ENCODE data around the gene PCIF1.
"Not testable (repeated sequence)": the region's sequence is repeated elsewhere in the genome, so short reads cannot be mapped to it uniquely, and the experiment has no call there.

PCIF1 gene

DNA sequence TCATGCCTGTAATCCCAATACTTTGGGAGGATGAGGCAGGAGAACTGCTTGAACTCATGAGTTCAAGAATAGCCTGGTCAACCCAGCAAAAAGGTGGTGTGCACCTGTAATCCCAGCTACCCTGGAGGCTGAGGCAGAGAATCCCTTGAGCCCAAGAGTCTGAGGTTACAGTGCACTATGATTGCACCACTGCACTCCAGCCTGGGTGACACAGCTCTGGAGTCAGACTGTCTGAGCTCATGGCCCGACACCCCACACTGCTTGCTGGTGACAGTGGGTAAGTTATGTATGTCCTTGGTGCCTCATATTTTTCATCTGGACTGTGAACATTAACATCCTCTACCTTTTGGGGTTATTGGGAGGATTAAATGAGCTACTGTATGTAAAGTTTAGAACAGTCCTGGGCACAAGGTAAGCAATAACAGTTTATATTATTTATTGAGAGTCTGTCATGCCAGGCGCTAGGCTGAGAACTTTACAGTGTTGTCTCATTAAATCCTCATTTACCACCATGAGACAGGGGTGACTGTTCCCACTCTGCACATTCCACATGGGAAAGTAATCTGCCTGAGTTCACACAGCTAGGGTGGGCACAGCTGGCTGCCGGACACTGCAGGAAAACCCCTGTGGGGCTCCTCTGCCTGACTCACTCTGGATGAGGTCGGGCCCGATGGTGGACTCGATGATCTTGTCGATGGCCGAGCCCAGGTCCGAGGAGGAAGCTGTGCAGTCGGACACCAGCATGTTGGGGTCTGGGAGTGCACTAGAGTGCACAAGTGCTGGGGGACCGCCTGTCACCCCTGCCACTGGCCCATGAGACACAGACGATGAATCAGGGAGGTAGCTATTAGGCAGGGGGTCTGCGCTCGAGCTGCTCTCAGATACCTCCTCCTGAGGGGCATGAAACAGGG lies 34.6 kb downstream of the PCIF1 start:
- no peak for DNase-seq

DNA sequence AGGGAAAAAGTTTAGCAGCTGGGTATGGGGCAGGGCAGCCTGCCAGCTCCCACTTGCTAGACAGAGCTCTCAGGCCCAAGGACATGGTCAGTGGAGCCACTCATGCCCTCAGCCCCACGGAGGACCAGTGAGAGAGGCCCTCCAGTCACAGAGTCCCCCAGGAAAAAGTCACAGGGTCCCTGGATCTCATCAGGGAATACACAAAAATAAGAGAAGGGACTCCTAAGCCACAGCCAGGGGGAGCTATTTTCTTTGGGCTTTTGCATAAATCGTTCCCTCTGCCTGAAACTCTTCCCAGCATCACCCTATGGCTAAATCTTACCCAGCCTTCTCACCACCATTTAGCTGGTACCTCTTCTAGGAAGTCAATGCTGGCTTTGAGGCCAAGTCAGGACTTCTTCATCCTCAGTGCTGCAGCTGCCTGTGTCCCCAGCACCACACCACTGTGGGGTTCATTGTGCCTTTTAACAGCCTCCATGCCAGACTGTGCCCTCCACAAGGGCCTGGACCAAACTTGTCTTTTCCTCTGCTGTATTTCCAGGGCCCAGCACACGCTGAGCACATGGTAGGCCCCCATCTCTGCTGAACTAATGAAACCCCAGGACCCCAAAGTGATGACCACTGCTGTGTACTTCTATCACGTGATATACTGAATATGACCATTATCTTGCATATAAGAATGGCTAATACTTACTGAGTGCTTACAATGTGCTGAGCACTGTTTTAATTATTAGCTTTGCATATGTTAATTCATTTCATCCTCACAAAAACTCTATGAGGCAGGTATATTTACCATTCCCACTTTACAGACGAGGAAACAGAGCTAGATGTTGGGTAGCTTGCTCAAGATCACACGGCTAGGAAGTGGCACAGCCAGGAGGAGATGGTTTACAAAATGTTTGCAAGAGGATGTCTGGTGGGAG lies 35.5 kb downstream of the PCIF1 start:
- DNase-seq, result no peak

DNA sequence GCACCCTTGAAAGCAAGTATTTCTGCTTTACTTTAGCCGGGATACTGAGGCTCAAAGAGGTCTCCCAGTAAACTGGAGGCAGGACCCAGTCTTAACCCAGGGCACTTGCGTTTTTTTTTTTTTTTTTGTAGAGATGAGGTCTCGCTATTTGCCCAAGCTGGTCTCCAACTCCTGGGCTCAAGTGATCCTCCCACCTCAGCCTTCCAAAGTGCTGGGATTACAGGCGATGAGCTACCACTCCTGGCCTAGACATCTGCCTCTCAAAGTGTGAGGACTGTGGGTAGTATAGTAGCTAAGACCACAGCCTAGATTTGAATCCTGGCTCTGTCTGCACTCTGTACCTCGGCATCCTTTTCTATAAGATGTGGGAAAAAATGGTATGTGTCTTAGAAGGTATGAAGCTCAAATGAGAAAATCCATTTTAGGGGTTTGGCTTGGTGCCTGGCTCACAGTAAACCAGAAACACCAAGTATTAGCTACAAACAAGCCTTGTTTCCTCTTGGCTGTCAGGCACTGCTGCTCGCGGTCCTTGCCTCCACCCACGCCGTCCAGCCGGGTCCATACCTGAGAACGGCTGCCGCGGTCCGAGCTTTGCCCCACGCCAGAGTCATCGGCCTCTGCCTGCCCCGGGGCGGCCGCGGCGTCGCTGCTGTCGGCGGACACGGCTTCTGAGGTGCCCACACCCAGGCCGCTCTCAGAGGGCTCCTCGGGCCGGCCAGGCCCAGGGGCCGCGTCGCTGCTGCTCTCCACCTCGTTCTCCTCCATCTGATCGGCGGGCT lies 36.4 kb downstream of the PCIF1 start:
- no peak for DNase-seq

DNA sequence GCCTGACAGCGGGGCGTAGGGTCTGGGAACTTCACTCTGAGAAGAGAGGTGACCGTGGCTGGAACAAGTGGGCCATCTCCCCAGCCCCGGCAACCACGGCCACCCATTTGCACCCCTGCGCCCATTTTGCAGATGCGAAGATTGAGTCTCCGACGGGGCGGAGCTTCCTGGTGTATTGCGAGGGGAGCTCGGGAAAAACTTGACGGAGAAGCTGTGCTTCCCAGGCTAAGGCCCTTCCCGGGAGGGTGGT lies 36.9 kb downstream of the PCIF1 start:
- no peak for DNase-seq

DNA sequence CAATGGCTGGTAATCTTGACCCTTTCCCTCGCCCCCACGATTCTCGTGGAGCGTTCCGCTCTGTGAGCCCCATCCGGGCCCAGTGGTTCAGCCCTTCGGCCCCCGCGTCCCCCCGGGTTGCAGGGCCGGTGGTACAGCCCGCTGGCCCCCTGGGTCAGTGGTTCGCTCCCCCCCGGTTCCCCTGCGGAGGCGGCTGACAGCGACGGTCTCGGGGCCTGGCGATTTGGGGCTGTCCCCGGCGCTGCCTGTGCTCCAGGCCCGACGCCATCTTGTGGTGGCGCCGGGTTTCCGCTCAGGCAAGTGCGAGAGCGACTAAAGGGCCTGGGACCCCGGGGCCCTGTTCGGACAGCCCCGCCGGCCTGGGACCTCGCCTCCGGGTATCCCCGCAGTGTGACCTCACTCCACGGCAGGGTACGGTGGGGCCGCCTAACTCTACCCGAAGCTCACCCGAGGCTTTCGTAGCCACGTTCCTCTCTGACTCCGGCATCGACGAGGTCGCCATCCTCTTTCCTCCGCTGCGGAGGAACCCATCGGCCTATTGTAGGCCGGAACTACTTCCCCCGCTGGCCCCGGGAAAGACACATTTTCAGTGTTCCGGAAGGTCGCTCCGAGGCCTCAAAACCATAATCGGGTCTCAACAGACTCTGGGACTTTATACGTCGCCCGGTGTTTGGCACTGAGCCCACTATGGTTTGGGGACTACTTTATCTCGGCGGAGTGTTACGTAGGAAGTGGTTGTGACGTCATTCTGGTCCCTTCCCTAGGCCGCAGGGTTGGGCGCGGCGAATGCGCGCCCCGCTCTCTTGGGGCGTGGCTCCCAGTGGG lies 37.4 kb downstream of the PCIF1 start, which contains the start of gene ZNF335:
Gene ZNF335 (minus strand): TSS at position 529 of the 825 bp plus-strand sequence. CDS start 793 bp downstream, outside the sequence.
- DNase-seq, result peak; percentile 97

DNA sequence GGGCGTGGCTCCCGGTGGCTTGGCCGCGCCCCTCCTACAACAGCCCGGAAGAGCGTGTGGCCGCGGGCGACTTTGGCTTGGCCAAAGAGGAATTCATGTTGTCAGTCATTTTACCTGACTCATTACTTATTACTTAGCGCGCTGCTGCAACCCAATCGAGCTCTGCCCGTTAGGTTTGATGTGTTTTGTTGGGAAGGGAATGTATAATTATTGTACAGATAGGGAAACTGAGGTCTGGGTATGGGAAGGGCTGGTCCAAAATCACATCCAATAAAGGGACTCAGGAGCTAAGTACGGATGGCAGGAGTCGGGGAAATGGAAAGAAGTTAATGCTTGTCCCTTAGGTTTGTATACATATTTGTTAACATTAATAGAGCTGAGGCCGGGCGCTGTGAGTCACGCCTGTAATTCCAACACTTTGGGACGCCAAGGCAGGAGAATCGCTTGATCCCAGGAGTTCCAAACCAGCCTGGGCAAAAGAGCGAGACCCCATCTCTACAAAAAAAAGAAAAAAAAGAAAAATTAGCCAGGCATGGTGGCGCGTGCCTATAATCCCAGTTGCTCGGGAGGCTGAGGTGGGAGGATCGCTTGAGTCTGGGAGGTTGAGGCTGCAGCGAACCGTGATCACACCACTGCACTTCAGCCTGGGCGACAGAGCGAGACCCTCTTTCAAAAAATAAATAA lies 38.2 kb downstream of the PCIF1 start:
- no peak for DNase-seq

DNA sequence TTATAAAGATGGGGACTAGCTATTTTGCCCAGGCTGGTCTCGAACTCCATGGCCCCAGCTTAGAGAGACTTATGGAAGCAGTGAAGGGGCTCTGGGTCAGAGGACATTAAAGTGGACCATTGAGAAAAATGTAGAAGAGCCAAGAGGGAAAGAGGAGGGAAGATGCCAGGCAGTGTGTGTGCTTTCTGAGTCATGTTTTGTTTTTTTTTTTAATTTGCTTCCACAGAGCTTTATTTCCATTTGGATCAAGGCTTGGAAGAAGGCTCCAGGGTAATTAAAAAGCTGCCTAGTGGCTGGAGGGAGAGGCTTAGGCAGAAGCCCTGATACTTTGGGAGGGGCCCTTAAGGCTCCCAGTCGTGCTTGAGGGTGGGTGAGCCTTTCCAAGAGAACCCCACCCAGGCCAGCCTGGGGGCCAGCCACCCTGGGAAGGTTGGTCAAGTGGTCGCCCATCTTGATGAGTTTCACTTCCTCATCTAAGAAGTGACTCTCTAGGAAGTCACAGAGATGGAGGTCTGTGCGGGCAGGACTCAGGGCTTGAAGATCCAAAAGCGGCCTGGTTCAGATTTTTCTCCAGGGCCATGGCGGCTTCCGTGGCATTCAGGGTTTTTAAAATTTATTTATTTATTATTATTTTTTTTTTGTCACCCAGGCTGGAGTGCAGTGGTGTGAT lies 40.5 kb downstream of the PCIF1 start:
- no peak for DNase-seq

DNA sequence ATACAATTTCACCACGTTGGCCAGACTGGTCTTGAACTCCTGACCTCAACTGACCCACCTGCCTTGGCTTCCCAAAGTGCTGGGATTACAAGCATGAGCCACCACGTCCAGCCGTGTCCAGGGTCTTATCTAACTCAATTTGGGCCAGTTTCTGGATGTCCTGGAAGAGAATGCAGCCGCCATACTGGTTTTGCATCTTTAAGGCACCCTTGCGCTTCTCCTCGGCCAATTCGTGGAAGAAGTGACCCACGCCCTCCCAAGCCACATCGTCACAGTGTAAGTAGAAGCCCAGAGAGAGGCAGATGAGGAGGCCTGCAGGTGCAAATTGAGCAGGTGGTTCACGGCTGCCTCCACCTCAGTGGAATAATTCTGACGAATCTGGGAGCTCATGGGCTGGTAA lies 41.2 kb downstream of the PCIF1 start:
- DNase-seq, result no peak

DNA sequence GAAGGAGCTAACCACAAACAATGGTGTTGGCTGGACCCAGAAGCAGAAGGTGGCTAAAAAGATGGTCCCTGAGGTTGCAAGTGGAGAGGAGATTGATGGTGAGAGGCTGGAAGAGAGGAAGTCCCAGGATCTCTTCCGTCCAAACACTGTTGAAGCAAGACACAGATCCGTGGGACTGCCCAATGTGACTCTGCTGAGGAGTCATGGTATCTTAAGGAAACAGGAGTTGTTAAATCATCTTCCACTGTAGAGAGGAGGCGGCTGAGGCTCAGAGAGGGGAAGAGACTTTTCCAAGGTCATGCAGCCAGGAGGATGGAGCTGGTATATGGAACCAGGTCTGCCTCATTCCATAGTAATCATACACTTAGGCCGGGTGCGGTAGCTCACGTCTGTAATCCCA lies 41.6 kb downstream of the PCIF1 start:
- DNase-seq, result no peak

DNA sequence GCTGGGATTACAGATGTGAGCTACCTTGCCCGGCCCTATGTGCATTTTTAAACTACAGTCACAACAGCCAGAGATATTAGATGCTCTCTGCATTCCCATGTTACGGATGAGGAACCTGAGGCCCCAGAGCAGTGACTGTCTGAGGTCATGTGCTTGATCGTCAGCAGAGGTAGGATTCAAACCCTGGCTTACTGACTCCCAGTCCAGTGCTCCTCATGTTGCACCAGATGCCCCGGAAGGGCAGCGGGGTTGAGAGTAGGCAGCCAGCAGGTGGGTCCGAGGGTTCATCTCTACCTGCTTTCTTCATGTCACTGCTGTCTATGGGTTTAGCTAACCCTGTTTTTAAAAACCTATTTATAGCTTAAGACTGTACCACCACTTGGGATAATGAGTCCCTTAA lies 46.8 kb downstream of the PCIF1 start:
- DNase-seq, result no peak

DNA sequence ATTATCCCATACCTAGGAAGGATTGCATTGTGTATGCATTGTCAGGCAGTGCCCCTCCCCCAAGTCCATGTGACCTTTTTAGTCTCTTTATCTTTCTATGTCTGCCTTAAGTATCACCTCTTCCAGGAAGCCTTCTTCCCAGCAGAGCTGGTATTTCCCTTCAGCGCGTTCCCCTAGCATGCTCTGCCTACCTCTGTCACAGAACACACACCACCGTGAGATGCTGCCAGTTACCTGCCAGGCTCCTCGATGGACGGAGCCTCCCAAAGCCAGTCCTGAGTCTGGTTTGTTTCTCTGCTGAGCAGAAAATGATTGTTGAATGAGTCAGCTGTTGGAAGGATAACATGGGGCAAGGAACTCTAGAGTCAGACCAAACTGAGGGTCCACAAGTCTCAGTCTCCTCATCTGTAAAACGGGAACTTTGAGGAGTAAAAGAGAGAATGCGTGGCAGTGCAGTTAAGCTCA lies 48.8 kb downstream of the PCIF1 start:
- DNase-seq, result no peak

DNA sequence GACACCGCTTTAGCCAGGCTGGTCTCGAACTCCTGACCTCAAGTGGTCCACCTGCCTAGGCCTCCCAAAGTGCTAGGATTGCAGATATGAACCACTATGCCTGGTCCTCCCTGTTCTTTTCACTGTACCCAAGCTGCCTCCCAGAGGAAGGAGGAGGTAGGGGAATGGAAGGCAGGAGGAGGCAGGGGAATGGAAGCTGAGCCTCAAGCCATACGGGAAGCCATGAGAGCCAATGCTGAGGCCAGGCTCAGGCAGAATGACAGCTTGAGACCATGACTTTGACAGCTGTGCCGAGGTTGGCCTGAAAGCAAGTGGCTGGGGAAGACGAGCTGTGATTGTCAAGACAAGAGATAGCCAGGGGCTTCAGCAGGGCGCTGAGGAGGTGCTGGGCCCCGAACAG lies 51.1 kb downstream of the PCIF1 start:
- DNase-seq, result no peak

DNA sequence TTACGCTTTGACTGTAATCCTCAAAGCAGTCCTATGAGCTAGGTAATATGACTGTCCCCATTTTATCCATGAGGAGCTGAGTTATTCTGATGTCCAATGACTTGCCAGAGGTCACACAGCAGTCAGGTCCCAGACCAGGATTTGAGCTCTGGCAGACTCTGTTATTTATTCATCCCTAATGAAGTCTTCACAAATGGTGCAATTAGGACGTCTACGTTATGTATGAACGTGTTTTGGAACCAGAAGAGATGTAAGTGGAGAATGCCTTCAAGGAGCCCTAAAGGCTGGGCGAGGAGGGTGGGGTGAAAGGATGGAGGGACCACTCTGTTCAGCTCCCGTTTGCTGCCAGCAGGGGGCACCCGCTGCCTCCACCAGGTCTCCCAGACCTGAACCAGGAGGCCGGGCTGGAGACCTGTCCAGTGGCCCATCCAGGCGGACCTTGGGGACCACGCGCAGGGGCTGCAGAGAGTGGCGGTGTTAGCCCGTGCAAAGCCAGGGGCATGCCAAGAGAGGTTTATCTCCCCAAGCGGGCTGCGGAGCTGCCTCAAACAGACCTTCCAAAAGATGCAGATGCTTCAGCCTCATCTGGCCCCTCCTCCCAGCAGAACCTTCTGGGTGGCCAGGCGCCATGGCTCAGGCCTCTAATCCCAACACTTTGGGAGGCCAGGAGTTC lies 52.8 kb downstream of the PCIF1 start:
- DNase-seq, result peak; percentile 63

DNA sequence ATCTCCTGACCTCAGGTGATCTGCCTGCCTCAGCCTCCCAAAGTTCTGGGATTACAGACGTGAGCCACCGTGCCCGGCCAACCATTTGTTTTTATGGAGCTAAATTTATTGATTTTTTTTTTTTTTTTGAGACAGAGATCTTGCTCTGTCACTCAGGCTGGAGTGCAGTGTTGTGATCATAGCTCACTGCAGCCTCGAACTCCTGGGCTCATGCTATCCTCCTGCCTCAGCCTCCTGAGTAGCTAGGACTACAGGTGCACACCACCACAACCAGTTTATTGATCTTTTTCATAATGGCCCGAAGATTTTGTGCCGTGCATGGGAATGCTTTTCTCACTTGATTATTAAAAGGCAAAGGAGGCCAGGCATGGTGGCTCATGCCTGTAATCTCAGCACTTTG lies 54.3 kb downstream of the PCIF1 start:
- not testable (repeated sequence) for DNase-seq

DNA sequence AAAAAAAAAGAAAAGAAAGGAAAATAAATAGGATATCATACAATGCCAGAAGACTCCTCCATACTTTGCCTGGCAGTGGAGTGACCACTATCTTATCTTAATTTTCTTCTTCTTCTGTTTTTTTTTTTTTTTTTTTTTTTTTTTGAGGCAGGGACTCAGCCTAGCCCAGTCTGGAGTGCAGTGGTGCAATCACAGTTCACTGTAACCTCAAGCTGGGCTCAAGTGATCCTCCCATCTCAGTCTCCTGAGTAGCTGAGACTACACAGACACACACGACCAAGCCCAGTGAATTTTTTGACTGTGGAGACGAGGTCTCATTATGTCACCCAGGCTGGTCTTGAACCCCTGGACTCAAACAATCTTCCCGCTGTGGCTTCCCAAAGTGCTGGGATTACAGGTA lies 57.1 kb downstream of the PCIF1 start:
- no peak for DNase-seq

DNA sequence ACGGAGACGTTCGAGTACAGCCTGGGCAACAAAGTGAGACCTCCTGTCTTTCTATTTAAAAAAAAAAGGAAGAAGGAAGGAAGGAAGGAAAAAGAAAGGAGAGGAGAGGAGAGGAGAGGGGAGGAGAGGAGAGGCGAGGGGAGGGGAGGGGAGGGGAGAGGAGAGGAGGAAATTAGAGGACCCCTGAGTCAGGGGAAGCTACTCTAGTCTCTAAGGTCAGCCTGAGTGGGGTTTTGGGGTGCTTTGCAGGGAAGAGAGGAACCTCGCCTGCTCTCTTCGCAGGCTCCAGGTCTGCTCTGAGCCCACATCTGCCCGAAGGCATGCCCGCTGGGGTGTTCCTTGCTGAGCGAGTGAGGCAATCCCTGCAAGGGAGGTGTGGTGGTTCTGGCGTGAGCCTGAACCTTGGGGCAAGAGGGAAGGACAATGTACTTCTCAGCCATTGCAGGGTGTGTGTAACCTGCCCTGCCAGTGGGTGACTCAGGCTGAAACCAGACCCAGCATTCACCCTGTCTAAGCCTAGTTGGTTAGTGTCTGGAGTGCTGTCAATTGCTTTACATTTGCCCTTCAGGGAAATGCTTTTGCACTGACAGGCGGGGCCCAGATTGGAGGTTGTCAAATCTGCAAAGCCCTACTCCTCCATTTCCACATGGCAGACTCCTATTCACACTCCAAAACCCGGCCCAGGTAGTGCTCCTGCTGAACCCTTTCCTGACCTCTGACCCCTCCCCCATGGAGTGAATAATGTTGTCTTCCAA lies 58.9 kb downstream of the PCIF1 start:
- DNase-seq, result no peak

DNA sequence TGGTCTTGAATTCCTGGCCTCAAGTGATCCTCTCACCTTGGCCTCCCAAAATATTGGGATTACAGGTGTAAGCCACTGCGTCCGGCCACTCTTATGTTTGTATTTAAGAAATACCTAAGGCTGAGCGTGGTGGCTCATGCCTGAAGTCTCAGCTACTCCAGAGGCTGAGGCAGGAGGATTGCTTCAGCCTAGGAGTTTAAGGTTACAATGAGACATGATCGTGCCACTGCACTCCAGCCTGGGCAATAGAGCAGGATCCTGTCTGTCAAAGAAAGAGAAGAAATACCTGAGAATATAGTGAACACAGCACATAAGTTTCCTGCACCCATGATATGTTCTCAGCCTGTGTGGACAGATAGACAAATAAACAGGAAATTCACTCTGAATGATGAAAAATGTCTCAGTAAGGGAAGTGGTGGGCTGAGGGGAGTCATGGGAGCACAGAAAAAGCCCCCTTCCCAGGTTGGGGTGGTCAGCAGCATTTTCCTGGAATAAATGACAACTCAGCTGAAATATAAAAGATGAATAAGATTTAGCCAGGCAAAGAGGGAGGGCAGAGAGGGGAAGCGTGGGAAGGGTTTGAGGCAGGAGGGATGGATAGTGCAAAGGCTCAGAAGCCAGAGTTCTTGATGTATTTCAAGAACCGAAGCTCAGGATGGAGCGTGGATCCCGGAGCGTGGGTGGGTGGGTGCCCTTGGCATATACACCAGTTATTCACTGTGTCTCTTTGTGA lies 60.4 kb downstream of the PCIF1 start:
- no peak for DNase-seq

DNA sequence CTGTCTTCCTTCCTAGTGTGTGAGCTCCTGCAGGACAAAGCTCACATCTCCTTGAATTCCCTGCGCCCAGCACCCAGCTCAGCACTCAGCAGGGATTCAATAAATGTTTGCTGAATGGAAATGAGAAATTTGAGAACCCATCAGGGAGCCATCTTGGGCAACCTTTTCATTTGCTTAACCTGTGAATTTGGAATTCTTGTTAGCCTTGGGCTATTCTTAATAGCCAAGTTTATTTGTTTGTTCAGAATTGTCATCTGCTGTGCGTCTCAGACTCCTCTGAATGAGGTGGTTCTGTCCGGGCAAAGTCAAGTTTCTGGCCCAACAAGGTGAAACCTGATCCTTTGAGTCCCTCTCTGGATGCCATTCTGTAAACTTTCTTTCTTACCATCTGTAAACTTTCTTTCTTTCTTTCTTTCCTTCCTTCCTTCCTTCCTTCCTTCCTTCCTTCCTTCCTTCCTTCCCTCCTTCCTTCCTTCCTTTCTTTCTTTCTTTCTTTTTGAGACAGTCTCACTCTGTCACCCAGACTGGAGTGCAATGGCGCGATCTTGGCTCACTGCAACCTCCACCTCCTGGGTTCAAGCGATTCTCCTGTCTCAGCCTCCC lies 61.1 kb downstream of the PCIF1 start:
- DNase-seq, result not testable (repeated sequence)
